ENCODE measurements around the gene HTRA3. TPM values are rescaled to one million over a fixed set of nuclear protein-coding genes. Genes with fewer than 3 reads are reported as not detected.

HTRA3 gene
- total RNA-seq, 1 experiment from 2014 or later: 2.8 TPM

DNA sequence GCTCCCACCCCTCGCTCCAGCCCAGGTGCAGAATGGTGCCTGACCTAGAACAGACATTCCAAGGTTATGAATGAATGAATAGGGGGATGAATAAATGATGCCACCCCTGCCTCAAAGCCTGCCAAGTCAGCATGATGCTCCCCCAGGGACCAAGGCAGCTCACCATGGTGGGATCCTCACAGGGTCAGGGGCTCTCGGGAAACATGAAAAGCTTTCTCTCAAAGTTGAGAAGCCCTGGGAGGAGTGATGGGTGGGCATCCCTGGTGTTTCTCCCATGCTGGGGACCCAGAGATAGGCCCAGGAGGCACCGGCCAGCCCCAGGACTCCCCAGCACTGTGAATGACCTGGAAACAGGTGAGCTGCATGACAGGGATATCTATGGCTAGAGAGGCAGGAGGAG lies 58.9 kb downstream of the HTRA3 start:
- H4K20me1 ChIP-seq (ENCODE audit: low read length): no peaks in the 10 kb centered on the region
- no peak overlapping the region for H3K4me2 ChIP-seq (ENCODE audit: low read length)
- H2AFZ ChIP-seq (ENCODE audit: low read length): no peak overlapping the region
- H3K9me3 ChIP-seq (ENCODE audit: low read length): no peaks in the 10 kb centered on the region
- no peaks in the 10 kb centered on the region for H3K79me2 ChIP-seq (ENCODE audit: low read length)
- peaks cover 6% of the 10 kb centered on the region; the same call in 1 of the 2 replicates for H3K4me1 ChIP-seq (ENCODE audit: insufficient read depth, low read length)
- BruUV-seq (replicated peaks): no TSS peak
- H3K9ac ChIP-seq (ENCODE audit: low read length): no peak overlapping the region
- POLR2A ChIA-PET (ENCODE audit: unreplicated experiment): no interaction called here
- H3K36me3 ChIP-seq (ENCODE audit: low read depth, low read length): no peaks in the 10 kb centered on the region
- H3K9me2 ChIP-seq (replicated peaks; ENCODE audit: low read length): no peaks in the 10 kb centered on the region
- H3F3A ChIP-seq (ENCODE audit: low read length, unreplicated experiment): no peaks in the 10 kb centered on the region
- ATAC-seq (no peak), DNase-seq (no peak)
- CTCF ChIA-PET: no interaction called here
- H3K27ac ChIP-seq (ENCODE audit: low read length): no peak overlapping the region
- H3K4me3 ChIP-seq (ENCODE audit: low read length): no peak overlapping the region
- intact Hi-C loops (cut with micrococcal nuclease): no loop called here
- TF ChIP-seq, protein P1, sequence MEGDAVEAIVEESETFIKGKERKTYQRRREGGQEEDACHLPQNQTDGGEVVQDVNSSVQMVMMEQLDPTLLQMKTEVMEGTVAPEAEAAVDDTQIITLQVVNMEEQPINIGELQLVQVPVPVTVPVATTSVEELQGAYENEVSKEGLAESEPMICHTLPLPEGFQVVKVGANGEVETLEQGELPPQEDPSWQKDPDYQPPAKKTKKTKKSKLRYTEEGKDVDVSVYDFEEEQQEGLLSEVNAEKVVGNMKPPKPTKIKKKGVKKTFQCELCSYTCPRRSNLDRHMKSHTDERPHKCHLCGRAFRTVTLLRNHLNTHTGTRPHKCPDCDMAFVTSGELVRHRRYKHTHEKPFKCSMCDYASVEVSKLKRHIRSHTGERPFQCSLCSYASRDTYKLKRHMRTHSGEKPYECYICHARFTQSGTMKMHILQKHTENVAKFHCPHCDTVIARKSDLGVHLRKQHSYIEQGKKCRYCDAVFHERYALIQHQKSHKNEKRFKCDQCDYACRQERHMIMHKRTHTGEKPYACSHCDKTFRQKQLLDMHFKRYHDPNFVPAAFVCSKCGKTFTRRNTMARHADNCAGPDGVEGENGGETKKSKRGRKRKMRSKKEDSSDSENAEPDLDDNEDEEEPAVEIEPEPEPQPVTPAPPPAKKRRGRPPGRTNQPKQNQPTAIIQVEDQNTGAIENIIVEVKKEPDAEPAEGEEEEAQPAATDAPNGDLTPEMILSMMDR (conservative IDR thresholded peaks at IDR 0.05; ENCODE audit: low read depth, low read length): no peak
- no peak for TF ChIP-seq EZH2phosphoT487 (IDR thresholded peaks at IDR 0.05; ENCODE audit: borderline replicate concordance, low read length)
- no peak for TF ChIP-seq EZH2 (IDR thresholded peaks at IDR 0.05; ENCODE audit: low read length, unreplicated experiment)
- H3K27me3 ChIP-seq (ENCODE audit: low read length): no peaks in the 10 kb centered on the region

DNA sequence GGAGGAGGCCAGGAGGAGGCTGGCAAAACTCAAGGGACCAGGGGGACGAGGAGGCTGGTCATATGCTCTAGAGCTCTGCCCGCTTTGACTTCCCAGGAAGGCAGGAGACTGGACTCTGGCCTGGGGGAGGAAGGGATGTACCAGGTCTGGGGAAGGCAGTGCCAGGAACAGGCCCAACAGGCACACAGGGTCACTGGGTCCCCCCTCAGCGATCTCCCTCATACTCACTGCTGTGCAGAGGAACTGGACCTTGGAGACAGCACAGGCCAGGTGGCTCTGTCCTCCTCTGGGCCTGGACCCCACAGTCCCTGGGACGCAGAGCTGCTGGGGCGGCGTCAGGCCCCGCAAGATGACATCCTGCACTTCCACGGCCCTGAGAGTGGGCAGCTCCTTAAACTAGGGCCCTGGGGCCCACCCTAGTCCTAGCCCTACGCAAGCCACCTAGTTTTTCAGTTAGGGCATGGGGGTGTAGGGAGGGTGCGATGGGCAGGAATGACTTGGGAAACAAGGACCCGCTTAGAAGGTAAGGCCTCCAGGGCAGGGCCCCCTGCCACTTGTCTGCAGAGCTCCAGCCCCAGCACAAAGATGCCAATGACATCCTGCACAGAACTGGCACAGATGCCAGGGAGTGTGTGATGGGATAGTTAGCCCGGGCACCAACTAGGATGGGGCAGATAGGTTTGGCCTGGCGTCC lies 59.5 kb downstream of the HTRA3 start:
- CTCF ChIA-PET: no interaction called here
- no peaks in the 10 kb centered on the region for H3K9me3 ChIP-seq (ENCODE audit: low read length)
- H3K27ac ChIP-seq (ENCODE audit: low read length): no peak overlapping the region
- no peaks in the 10 kb centered on the region for H3K79me2 ChIP-seq (ENCODE audit: low read length)
- H3K36me3 ChIP-seq (ENCODE audit: low read depth, low read length): no peaks in the 10 kb centered on the region
- H3K4me3 ChIP-seq (ENCODE audit: low read length): no peak overlapping the region
- TF ChIP-seq, protein P1 (conservative IDR thresholded peaks at IDR 0.05; ENCODE audit: low read depth, low read length): no peak
- TF ChIP-seq EZH2 (IDR thresholded peaks at IDR 0.05; ENCODE audit: low read length, unreplicated experiment): no peak
- no peak for TF ChIP-seq EZH2phosphoT487 (IDR thresholded peaks at IDR 0.05; ENCODE audit: borderline replicate concordance, low read length)
- no peaks in the 10 kb centered on the region for H3K27me3 ChIP-seq (ENCODE audit: low read length)
- intact Hi-C loops (cut with micrococcal nuclease): no loop called here
- no peak overlapping the region for H3K9ac ChIP-seq (ENCODE audit: low read length)
- H3K4me1 ChIP-seq (ENCODE audit: insufficient read depth, low read length): peaks cover 6% of the 10 kb centered on the region; the same call in 1 of the 2 replicates
- DNase-seq (no peak), ATAC-seq (no peak)
- H3K4me2 ChIP-seq (ENCODE audit: low read length): no peak overlapping the region
- H3F3A ChIP-seq (ENCODE audit: low read length, unreplicated experiment): no peaks in the 10 kb centered on the region
- POLR2A ChIA-PET (ENCODE audit: unreplicated experiment): no interaction called here
- BruUV-seq (replicated peaks): no TSS peak
- H2AFZ ChIP-seq (ENCODE audit: low read length): no peak overlapping the region
- H3K9me2 ChIP-seq (replicated peaks; ENCODE audit: low read length): no peaks in the 10 kb centered on the region
- H4K20me1 ChIP-seq (ENCODE audit: low read length): no peaks in the 10 kb centered on the region

DNA sequence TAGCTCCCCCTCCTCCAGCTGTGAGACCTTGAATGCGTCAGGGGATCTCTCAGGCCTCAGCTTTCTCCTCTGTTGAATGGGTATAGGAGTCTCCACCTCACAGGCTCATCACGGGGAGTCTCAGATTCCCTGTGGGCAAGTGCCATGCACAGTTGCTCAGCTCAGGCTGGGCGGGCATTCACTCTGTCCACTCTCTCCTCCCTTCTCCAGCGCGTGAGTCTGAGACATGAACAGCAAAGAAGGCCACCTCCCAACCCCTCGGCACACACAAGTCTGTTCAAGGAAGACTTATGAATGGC lies 60.0 kb downstream of the HTRA3 start:
- Histone ChIP-seq H4K20me1 (ENCODE audit: low read length) (no peaks in the 10 kb centered on the region), H3K9me3 (ENCODE audit: low read length) (no peaks in the 10 kb centered on the region), H3K4me1 (ENCODE audit: insufficient read depth, low read length) (peaks cover 6% of the 10 kb centered on the region; the same call in 1 of the 2 replicates), H3K9ac (ENCODE audit: low read length) (no peak overlapping the region), H3K27me3 (ENCODE audit: low read length) (no peaks in the 10 kb centered on the region), H3K4me2 (ENCODE audit: low read length) (no peak overlapping the region), H2AFZ (ENCODE audit: low read length) (no peak overlapping the region), H3F3A (ENCODE audit: low read length, unreplicated experiment) (no peaks in the 10 kb centered on the region), H3K36me3 (ENCODE audit: low read depth, low read length) (no peaks in the 10 kb centered on the region), H3K4me3 (ENCODE audit: low read length) (no peak overlapping the region), H3K27ac (ENCODE audit: low read length) (no peak overlapping the region), H3K79me2 (ENCODE audit: low read length) (no peaks in the 10 kb centered on the region), H3K9me2 (replicated peaks; ENCODE audit: low read length) (no peaks in the 10 kb centered on the region)
- DNase-seq (no peak), ATAC-seq (no peak)
- no peak for TF ChIP-seq EZH2phosphoT487 (IDR thresholded peaks at IDR 0.05; ENCODE audit: borderline replicate concordance, low read length)
- TF ChIP-seq, protein P1 (conservative IDR thresholded peaks at IDR 0.05; ENCODE audit: low read depth, low read length): no peak
- TF ChIP-seq EZH2 (IDR thresholded peaks at IDR 0.05; ENCODE audit: low read length, unreplicated experiment): no peak
- ChIA-PET POLR2A (ENCODE audit: unreplicated experiment) (no interaction called here), CTCF (no interaction called here)
- BruUV-seq (replicated peaks): no TSS peak
- intact Hi-C loops (cut with micrococcal nuclease): no loop called here
